T-cell (primary cell): Measurements from ENCODE around the gene MLLT3. TPM values are rescaled to one million over a fixed set of nuclear protein-coding genes. Genes with fewer than 3 reads are reported as not detected.

Source experiments
- ATAC-seq, 4 experiments: fragments of 200-7000 bp in 3 of 4; fragments of 150-1000 bp in 1 of 4; cut with Tn5 transposase; replicated peaks in 1 of 4; 1 replicate in 3 of 4; 2 replicates in 1 of 4; pipeline ENCODE4 v1.10.0; 2021; ENCODE audit warnings: moderate library complexity in 3 of 4, mild to moderate bottlenecking in 2 of 4, moderate number of reproducible peaks in 1 of 4
- CTCF ChIA-PET, 2 donors: fragments of 300-600 bp; sonication (Branson Sonifier 250); formaldehyde crosslinking; loops; one replicate each; lab custom pipeline; 2022; ENCODE audit warnings: antibody characterized with exemption in 2 of 2; lab: Charles Lee
- POLR2A ChIA-PET, 2 donors: fragments of 300-600 bp; sonication (Branson Sonifier 250); formaldehyde crosslinking; loops; one replicate each; lab custom pipeline; 2022; ENCODE audit warnings: antibody characterized with exemption in 2 of 2; lab: Charles Lee
- DNase-seq, 35 experiments: peaks; one replicate each; pipeline versions ENCODE4 v3.0.0 to v3.0.0-alpha.2; 2013 to 2023
- H3K27ac ChIP-seq: one replicate; pipeline ENCODE4 v1.5.1; 2013; ENCODE audit warnings: low read length
- H3K27me3 ChIP-seq, 2 experiments: replicated peaks in 1 of 2; 1 replicate in 1 of 2; 2 replicates in 1 of 2; pipeline versions ENCODE4 v1.6.1 to v1.7.0; 2013; ENCODE audit warnings: low read length in 1 of 2, mixed read lengths in 1 of 2; ENCODE audit not compliant: control insufficient read depth in 2 of 2, insufficient read depth in 2 of 2; ENCODE audit errors: extremely low read depth in 1 of 2
- H3K36me3 ChIP-seq, 2 donors: 1 replicate in 1 of 2; 2 replicates in 1 of 2; pipeline versions ENCODE4 v1.6.1 to v1.7.0; 2013; ENCODE audit warnings: low read length in 1 of 2; ENCODE audit not compliant: control insufficient read depth in 2 of 2, insufficient read depth in 1 of 2; ENCODE audit errors: extremely low read depth in 1 of 2
- H3K4me1 ChIP-seq, 2 experiments: 1 replicate in 1 of 2; 2 replicates in 1 of 2; pipeline versions ENCODE4 v1.6.1 to v1.7.0; 2013; ENCODE audit warnings: low read length in 2 of 2, mixed read lengths in 1 of 2; ENCODE audit not compliant: insufficient read depth in 2 of 2, control insufficient read depth in 1 of 2; ENCODE audit errors: extremely low read depth in 1 of 2
- H3K4me3 ChIP-seq, 2 donors: 1 replicate in 1 of 2; 2 replicates in 1 of 2; pipeline versions ENCODE4 v1.5.1 to v1.7.0; 2013; ENCODE audit warnings: mild to moderate bottlenecking in 2 of 2, low read length in 1 of 2, moderate library complexity in 1 of 2; ENCODE audit not compliant: control insufficient read depth in 1 of 2; ENCODE audit errors: extremely low read depth in 1 of 2
- H3K9me3 ChIP-seq: 2 replicates; pipeline ENCODE4 v1.7.0; 2013
- H3K27ac Mint-ChIP-seq, 2 donors: one replicate each; pipeline ENCODE4 v1.8.0; 2020 to 2021; ENCODE audit warnings: mild to moderate bottlenecking in 2 of 2, mixed read lengths in 2 of 2
- H3K27me3 Mint-ChIP-seq, 2 donors: one replicate each; pipeline ENCODE4 v1.8.0; 2021 to 2022; ENCODE audit warnings: mixed read lengths in 2 of 2
- H3K36me3 Mint-ChIP-seq: one replicate; pipeline ENCODE4 v1.8.0; 2021; ENCODE audit warnings: mixed read lengths
- H3K4me1 Mint-ChIP-seq, 3 donors: one replicate each; pipeline ENCODE4 v1.8.0; 2020 to 2022; ENCODE audit warnings: mixed read lengths in 3 of 3, mild to moderate bottlenecking in 1 of 3
- H3K4me3 Mint-ChIP-seq, 3 donors: one replicate each; pipeline ENCODE4 v1.8.0; 2020 to 2022; ENCODE audit warnings: mild to moderate bottlenecking in 3 of 3, mixed read lengths in 3 of 3, moderate library complexity in 3 of 3
- H3K9me3 Mint-ChIP-seq, 3 donors: one replicate each; pipeline ENCODE4 v1.8.0; 2020 to 2022; ENCODE audit warnings: mixed read lengths in 3 of 3
- WGBS: methylation state at CpG from one replicate; pipeline ENCODE4 v1.1.5; 2013; ENCODE audit warnings: missing lambda C conversion rate; ENCODE audit not compliant: insufficient coverage; 5-methylcytosine and 5-hydroxymethylcytosine counted together
- total RNA-seq, 35 experiments: library from RNA in 6 of 35; stranded (reverse) in 6 of 35; fragments of 120-200 nt in 1 of 35; gene quantifications; one replicate each; pipeline versions ENCODE4 v1.2.1 to v1.2.4 and lab custom pipeline; 2013 to 2026

MLLT3 gene
- total RNA-seq, 5 donors from 2014 or later (not counting 1 experiment from before 2014, with no cell fraction given), result 51.8 to 96.6 (median 58.9) TPM

DNA sequence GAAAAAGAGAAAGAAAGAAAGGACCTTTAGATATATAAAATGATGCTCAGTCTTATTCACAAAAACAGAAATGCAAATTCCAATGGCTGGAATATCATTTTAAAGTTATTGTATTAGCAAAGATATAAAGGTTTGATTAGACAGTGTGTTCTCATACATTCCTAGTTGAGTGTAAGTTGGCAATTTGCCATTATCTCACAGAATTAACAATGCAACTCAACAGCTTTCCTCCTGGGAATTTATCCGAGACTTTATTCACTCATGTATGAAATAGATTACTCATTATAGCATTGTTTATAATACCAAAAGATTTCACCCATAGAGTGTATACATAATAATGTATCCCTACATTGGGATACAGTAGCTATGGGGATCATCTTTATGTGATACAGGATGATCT, 27.1 kb upstream of the MLLT3 start:
- Histone ChIP-seq H3K4me3 (no peak overlapping the region), H3K9me3 (no peaks in the 10 kb centered on the region), H3K27me3 (peaks cover 0 to 3% of the 10 kb centered on the region in 2 experiments), H3K4me1 (no peaks in the 10 kb centered on the region), H3K27ac (no peak overlapping the region), H3K36me3 (no peaks in the 10 kb centered on the region)
- H3K36me3 Mint-ChIP-seq, result no peaks in the 10 kb centered on the region
- WGBS, result no CpG with 5 or more reads among the region's 1 CpG
- peaks cover 4 to 10% of the 10 kb centered on the region in 2 donors for H3K27me3 Mint-ChIP-seq
- H3K9me3 Mint-ChIP-seq, result no peaks in the 10 kb centered on the region
- ChIA-PET POLR2A (no interaction called here), CTCF (interaction anchor here in 1 of 2 donors (0.6 kb wide), 1 partner anchor 23 kb away, joined by 3 read pairs; no protein-coding TSS in a partner anchor)
- H3K27ac Mint-ChIP-seq, result no peak overlapping the region
- ATAC-seq (no peak), DNase-seq (no peak)
- H3K4me3 Mint-ChIP-seq, result no peak overlapping the region
- H3K4me1 Mint-ChIP-seq, result no peaks in the 10 kb centered on the region

- H3K27ac Mint-ChIP-seq, result no peak overlapping the region
- DNase-seq, result no peak
- H3K9me3 ChIP-seq, result no peaks in the 10 kb centered on the region
- H3K4me1 ChIP-seq, result no peaks in the 10 kb centered on the region
- H3K36me3 Mint-ChIP-seq, result no peaks in the 10 kb centered on the region
- no peak overlapping the region for H3K4me3 Mint-ChIP-seq
- H3K27me3 Mint-ChIP-seq, result peaks cover 4 to 10% of the 10 kb centered on the region in 2 donors
- ChIA-PET POLR2A (no interaction called here), CTCF (no interaction called here)
- H3K9me3 Mint-ChIP-seq, result no peaks in the 10 kb centered on the region
- no peak for ATAC-seq
- H3K4me1 Mint-ChIP-seq, result peaks cover 0 to 7% (median 4%) of the 10 kb centered on the region in 3 donors
- peaks cover 0 to 3% of the 10 kb centered on the region in 2 experiments for H3K27me3 ChIP-seq
- no CpG with 5 or more reads among the region's 4 CpGs for WGBS
- H3K36me3 ChIP-seq, result no peaks in the 10 kb centered on the region
- no peak overlapping the region for H3K4me3 ChIP-seq
- H3K27ac ChIP-seq, result no peak overlapping the region
Measured at GRCh38 chr9:20646656-20647055, 24.4 kb upstream of the MLLT3 start.

GRCh38 chr9:20643660-20644059, 21.4 kb upstream of the MLLT3 start:
- Mint-ChIP-seq H3K36me3 (no peaks in the 10 kb centered on the region), H3K9me3 (no peaks in the 10 kb centered on the region), H3K27me3 (peaks cover 4 to 12% of the 10 kb centered on the region in 2 donors), H3K4me1 (peaks cover 12 to 22% (median 16%) of the 10 kb centered on the region in 3 donors), H3K4me3 (no peak overlapping the region), H3K27ac (no peak overlapping the region)
- Histone ChIP-seq H3K36me3 (no peaks in the 10 kb centered on the region), H3K9me3 (no peaks in the 10 kb centered on the region), H3K27ac (no peak overlapping the region), H3K4me1 (peaks cover 11 to 15% of the 10 kb centered on the region in 2 experiments), H3K4me3 (no peak overlapping the region), H3K27me3 (peaks cover 0 to 3% of the 10 kb centered on the region in 2 experiments)
- ChIA-PET CTCF (interaction anchor here in 1 of 2 donors (0.6 kb wide), 1 partner anchor 13 kb away, joined by 3 read pairs; no protein-coding TSS in a partner anchor), POLR2A (no interaction called here)
- no peak for ATAC-seq
- WGBS, result 100% methylated on average over 2 of the region's 3 CpGs
- DNase-seq, result no peak

DNA sequence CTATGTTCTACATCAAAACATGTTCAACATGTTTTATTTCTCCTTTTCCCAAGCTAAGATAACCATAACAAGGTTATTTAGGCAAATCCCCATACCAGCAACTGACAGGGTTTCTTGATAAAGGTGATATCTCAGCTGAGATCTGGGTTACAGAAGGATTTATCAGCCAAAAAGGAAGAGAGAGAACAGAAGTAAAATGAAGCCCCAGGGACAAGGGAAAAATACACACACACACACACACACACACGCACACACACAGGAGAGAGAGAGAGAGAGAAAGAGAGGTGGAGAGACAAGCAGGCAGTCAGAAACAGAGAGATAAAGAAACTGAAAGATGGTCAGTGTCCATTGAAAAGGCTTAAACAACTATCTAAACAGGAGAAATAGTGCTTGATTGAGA, 19.7 kb upstream of the MLLT3 start:
- Mint-ChIP-seq H3K4me3 (no peak overlapping the region), H3K27ac (no peak overlapping the region), H3K4me1 (peaks cover 12 to 22% (median 16%) of the 10 kb centered on the region in 3 donors), H3K27me3 (peaks cover 2 to 8% of the 10 kb centered on the region in 2 donors), H3K9me3 (no peaks in the 10 kb centered on the region), H3K36me3 (no peaks in the 10 kb centered on the region)
- Histone ChIP-seq H3K27me3 (peaks cover 0 to 3% of the 10 kb centered on the region in 2 experiments), H3K9me3 (no peaks in the 10 kb centered on the region), H3K4me3 (no peak overlapping the region), H3K36me3 (no peaks in the 10 kb centered on the region), H3K27ac (no peak overlapping the region), H3K4me1 (peaks cover 11 to 15% of the 10 kb centered on the region in 2 experiments)
- ATAC-seq (no peak), DNase-seq (no peak)
- POLR2A ChIA-PET, result interaction anchor here in 1 of 2 donors (0.6 kb wide), 1 partner anchor 124 kb away, joined by 5 read pairs; no protein-coding TSS in a partner anchor
- CTCF ChIA-PET, result interaction anchor here in 1 of 2 donors (0.5 kb wide), 1 partner anchor 117 kb away, joined by 7 read pairs; no protein-coding TSS in a partner anchor
- no CpG with 5 or more reads among the region's 1 CpG for WGBS

GRCh38 chr9:20640331-20641187, 18.3 kb upstream of the MLLT3 start:
- no peaks in the 10 kb centered on the region for H3K9me3 ChIP-seq
- Mint-ChIP-seq H3K9me3 (no peaks in the 10 kb centered on the region), H3K4me3 (peak overlapping the region; percentile 0 to 73 (median 59)), H3K27ac (peak overlapping the region; percentile 37 to 71), H3K36me3 (no peaks in the 10 kb centered on the region), H3K27me3 (peaks cover 0 to 2% of the 10 kb centered on the region in 2 donors), H3K4me1 (peaks cover 12 to 22% (median 16%) of the 10 kb centered on the region in 3 donors)
- ChIA-PET CTCF (interaction anchor here in 1 of 2 donors (0.5 to 1.8 kb wide), 4 partner anchors 18 to 686 kb away, joined by 3 to 7 read pairs (median 4); partner anchors contain the start of genes FOCAD and MLLT3), POLR2A (interaction anchor here (0.5 to 0.7 kb wide), 4 partner anchors 11 to 87 kb away, joined by 3 read pairs; partner anchors contain the start of gene MLLT3 (in 1 of the 2))
- peaks cover 0 to 3% of the 10 kb centered on the region in 2 experiments for H3K27me3 ChIP-seq
- peaks cover 11 to 15% of the 10 kb centered on the region in 2 experiments for H3K4me1 ChIP-seq
- ATAC-seq, result peak; percentile 86 to 93 (median 90)
- WGBS, result 13% methylated on average over 3 of the region's 7 CpGs
- H3K4me3 ChIP-seq, result peak overlapping the region; percentile 6 to 50
- DNase-seq, result peak; percentile 51 to 88 (median 76)
- H3K36me3 ChIP-seq, result no peaks in the 10 kb centered on the region
- peak overlapping the region; percentile 43 for H3K27ac ChIP-seq

- no peak overlapping the region for H3K27ac Mint-ChIP-seq
- POLR2A ChIA-PET, result no interaction called here
Measured at GRCh38 chr9:20636888-20637440, 14.7 kb upstream of the MLLT3 start.

More at GRCh38 chr9:20636888-20637440, 14.7 kb upstream of the MLLT3 start:
- WGBS, result no CpG with 5 or more reads among the region's 3 CpGs
- H3K36me3 Mint-ChIP-seq, result no peaks in the 10 kb centered on the region
- peaks cover 0 to 3% of the 10 kb centered on the region in 2 experiments for H3K27me3 ChIP-seq
- no peak overlapping the region for H3K4me3 ChIP-seq
- DNase-seq (no peak), ATAC-seq (no peak)
- H3K9me3 ChIP-seq, result no peaks in the 10 kb centered on the region
- peaks cover 12 to 17% (median 12%) of the 10 kb centered on the region in 3 donors for H3K4me1 Mint-ChIP-seq
- no peak overlapping the region for H3K4me3 Mint-ChIP-seq
- H3K4me1 ChIP-seq, result peaks cover 11 to 15% of the 10 kb centered on the region in 2 experiments
- no peak overlapping the region for H3K27ac ChIP-seq
- CTCF ChIA-PET, result interaction anchor here (0.5 to 1.1 kb wide), 2 partner anchors 94 to 459 kb away, joined by 3 read pairs; no protein-coding TSS in a partner anchor
- peaks cover under 1 to 9% of the 10 kb centered on the region in 2 donors for H3K27me3 Mint-ChIP-seq
- H3K36me3 ChIP-seq, result no peaks in the 10 kb centered on the region
- H3K9me3 Mint-ChIP-seq, result no peaks in the 10 kb centered on the region
